ENCODE data around the gene EIF2B1.

The EIF2B1 gene

DNA sequence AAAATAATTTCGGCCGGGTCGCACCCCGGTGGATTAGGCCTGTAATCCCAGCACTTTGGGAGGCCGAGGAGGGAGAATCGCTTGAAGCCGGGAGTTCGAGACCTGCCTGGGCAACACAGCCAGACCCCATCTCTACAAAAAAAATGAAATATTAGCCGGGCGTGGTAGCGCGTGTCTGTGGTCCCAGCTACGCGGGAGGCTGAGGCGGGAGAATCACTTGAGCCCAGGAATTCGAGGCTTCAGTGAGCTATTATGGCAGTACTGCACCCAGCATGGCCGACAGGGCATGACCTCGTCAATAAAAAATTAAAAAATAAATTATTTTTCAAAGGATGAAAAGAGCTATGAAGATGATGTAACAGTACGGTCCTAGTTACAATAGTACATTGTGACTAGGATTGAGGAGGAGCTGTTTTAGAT, 666 bp upstream of the EIF2B1 start:
- H3K4me3 ChIP-seq (ENCODE audit: low read depth, low read length): peak overlapping the region; percentile 99
- no peak for TF ChIP-seq POLR2A (IDR thresholded peaks at IDR 0.05; ENCODE audit: extremely low read depth, insufficient read length)
- TF ChIP-seq MYC (IDR thresholded peaks at IDR 0.05; ENCODE audit: low read depth, low read length): no peak
- TF ChIP-seq, protein P1, sequence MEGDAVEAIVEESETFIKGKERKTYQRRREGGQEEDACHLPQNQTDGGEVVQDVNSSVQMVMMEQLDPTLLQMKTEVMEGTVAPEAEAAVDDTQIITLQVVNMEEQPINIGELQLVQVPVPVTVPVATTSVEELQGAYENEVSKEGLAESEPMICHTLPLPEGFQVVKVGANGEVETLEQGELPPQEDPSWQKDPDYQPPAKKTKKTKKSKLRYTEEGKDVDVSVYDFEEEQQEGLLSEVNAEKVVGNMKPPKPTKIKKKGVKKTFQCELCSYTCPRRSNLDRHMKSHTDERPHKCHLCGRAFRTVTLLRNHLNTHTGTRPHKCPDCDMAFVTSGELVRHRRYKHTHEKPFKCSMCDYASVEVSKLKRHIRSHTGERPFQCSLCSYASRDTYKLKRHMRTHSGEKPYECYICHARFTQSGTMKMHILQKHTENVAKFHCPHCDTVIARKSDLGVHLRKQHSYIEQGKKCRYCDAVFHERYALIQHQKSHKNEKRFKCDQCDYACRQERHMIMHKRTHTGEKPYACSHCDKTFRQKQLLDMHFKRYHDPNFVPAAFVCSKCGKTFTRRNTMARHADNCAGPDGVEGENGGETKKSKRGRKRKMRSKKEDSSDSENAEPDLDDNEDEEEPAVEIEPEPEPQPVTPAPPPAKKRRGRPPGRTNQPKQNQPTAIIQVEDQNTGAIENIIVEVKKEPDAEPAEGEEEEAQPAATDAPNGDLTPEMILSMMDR (IDR thresholded peaks at IDR 0.05; ENCODE audit: low read depth, low read length): no peak
- TF ChIP-seq MAX (IDR thresholded peaks at IDR 0.05; ENCODE audit: low read depth, low read length): no peak
- no peak for DNase-seq (ENCODE audit: low read depth)

DNA sequence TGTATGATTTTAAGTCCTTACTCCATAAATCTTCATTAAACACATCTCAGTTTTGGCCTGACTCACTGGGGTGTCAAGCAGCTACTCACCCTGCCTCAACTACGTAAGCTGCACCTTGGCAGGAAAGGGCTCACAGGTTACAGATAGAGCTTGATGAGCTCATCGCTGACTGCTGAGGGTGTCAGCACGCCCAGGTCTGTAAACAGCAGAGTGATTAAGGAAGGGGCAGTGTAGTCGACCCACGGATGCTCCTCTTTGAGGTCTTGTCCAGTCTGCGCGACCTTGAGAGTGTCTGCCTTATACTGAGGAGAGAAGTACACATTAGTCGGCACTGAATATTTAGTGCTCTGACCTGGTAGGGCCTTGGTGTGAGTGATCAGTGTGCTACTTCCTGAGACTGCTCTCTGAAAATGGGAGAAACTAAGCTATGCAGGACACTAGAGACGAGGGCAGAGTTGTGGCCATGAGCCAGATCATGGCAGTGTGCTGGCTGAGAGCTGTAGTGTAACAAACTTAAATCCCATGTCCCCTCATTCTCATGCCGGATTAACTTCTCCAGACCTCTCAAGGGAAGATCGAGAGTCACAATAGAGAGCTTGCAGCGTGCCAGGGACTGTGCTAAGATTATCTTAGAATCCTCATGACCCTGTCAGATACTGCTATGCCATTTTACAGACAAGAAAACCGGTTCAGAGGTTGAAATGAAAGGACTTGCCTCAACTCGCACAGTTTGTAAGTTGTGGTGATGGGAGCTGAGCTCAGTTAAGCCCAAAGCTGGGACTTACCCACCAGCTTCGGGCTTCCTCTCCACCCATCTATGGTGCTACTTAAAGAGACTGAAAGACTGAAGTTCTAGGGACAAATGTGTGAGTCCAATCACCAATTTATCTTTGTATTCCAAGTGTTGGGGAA, 11.6 kb downstream of the EIF2B1 start:
- H3K4me3 ChIP-seq (ENCODE audit: low read depth, low read length): no peak overlapping the region
- TF ChIP-seq MYC (IDR thresholded peaks at IDR 0.05; ENCODE audit: low read depth, low read length) (no peak), POLR2A (IDR thresholded peaks at IDR 0.05; ENCODE audit: extremely low read depth, insufficient read length) (peak; percentile 14)
- TF ChIP-seq, protein P1 (IDR thresholded peaks at IDR 0.05; ENCODE audit: low read depth, low read length): no peak
- no peak for DNase-seq (ENCODE audit: low read depth)

DNA sequence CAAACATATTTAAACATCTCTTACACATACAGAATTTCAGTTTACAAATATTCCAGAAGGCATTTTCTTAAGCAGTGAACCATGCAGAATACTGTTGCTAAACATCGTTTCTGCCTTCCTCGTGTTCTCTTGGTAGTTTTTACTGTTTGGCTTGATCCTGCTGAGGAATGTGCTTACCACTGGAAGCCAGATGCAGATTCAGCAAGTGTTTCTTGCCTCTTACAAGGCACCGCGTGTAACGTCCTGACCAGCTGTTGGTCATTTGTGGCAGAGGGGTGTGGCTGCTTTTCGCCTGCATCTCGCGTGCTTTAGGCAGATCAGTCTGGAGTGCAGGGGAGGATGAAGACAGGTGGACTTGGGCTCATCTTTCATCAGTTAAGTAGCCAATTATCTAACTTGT, 12.4 kb downstream of the EIF2B1 start:
- no peak overlapping the region for H3K4me3 ChIP-seq (ENCODE audit: low read depth, low read length)
- no peak for DNase-seq (ENCODE audit: low read depth)
- TF ChIP-seq, protein P1 (IDR thresholded peaks at IDR 0.05; ENCODE audit: low read depth, low read length): no peak
- no peak for TF ChIP-seq POLR2A (IDR thresholded peaks at IDR 0.05; ENCODE audit: extremely low read depth, insufficient read length)
- no peak for TF ChIP-seq MAX (IDR thresholded peaks at IDR 0.05; ENCODE audit: low read depth, low read length)
- TF ChIP-seq MYC (IDR thresholded peaks at IDR 0.05; ENCODE audit: low read depth, low read length): no peak

GRCh38 chr12:123617580-123617979, 15.9 kb downstream of the EIF2B1 start:
- H3K4me3 ChIP-seq (ENCODE audit: low read depth, low read length): no peak overlapping the region
- no peak for TF ChIP-seq POLR2A (IDR thresholded peaks at IDR 0.05; ENCODE audit: extremely low read depth, insufficient read length)
- no peak for DNase-seq (ENCODE audit: low read depth)

GRCh38 chr12:123617144-123617543, 16.3 kb downstream of the EIF2B1 start:
- DNase-seq (ENCODE audit: low read depth): no peak
- no peak overlapping the region for H3K4me3 ChIP-seq (ENCODE audit: low read depth, low read length)
- TF ChIP-seq MYC (IDR thresholded peaks at IDR 0.05; ENCODE audit: low read depth, low read length) (no peak), POLR2A (IDR thresholded peaks at IDR 0.05; ENCODE audit: extremely low read depth, insufficient read length) (no peak), MAX (IDR thresholded peaks at IDR 0.05; ENCODE audit: low read depth, low read length) (no peak)
- TF ChIP-seq, protein P1 (IDR thresholded peaks at IDR 0.05; ENCODE audit: low read depth, low read length): no peak

GRCh38 chr12:123614531-123614930, 19.0 kb downstream of the EIF2B1 start:
- no peak for DNase-seq (ENCODE audit: low read depth)
- TF ChIP-seq MYC (IDR thresholded peaks at IDR 0.05; ENCODE audit: low read depth, low read length): no peak
- no peak for TF ChIP-seq POLR2A (IDR thresholded peaks at IDR 0.05; ENCODE audit: extremely low read depth, insufficient read length)
- TF ChIP-seq, protein P1 (IDR thresholded peaks at IDR 0.05; ENCODE audit: low read depth, low read length): no peak
- no peak for TF ChIP-seq MAX (IDR thresholded peaks at IDR 0.05; ENCODE audit: low read depth, low read length)
- no peak overlapping the region for H3K4me3 ChIP-seq (ENCODE audit: low read depth, low read length)

Data from NB4 (cell line).